ENCODE measurements around the gene CAMK2G.

The CAMK2G gene

DNA sequence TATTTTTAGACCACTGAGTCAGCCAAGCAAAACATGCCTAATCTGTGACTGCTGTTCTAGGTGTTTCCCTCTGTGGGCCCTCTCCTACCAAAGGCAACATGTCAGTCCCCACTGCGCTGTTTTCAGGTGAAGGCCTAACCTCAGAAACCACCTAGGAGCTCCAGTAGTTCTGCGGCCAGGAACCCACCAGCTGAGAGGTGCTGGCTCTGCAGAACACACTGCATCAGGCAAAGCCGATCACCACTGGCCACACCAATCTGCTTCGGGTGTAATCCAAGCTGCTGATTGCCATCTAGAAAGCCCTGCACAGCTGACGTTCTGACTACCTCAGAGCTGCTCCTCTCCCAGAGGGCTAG is 14.9 kb downstream of the CAMK2G start:
- peak; percentile 37 for DNase-seq

DNA sequence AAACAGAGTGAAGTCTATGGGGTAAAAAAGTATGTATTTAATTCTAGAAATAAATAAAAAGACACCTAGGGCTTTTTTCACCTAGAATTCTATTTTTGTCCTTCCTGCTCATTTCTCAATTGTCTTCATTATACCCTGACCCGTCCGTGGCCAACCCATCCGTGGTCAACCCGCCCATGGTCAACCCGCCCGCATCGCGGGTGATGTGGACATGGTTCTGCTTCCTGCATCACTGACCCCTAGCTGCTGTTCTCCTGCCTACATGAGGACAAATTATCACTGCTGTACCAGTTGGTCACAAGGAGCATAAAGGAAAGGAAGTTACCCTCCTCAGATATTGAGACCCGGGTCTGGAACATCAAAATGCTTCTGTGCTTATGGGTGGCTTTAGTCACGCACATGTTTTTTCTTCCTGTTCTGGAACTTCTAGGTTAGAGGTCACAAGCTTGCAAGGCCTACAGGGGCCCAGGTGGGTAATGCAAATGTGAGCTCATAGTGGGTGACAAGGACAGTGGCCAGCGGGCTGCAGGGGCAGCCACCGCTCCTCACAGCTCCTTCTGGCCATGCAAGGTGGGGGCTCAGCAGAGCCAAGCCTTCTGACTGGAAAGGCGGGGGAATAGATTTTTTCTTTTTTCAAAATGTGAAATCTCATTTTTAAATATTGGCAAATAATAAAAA is 15.5 kb downstream of the CAMK2G start:
- no peak for DNase-seq

DNA sequence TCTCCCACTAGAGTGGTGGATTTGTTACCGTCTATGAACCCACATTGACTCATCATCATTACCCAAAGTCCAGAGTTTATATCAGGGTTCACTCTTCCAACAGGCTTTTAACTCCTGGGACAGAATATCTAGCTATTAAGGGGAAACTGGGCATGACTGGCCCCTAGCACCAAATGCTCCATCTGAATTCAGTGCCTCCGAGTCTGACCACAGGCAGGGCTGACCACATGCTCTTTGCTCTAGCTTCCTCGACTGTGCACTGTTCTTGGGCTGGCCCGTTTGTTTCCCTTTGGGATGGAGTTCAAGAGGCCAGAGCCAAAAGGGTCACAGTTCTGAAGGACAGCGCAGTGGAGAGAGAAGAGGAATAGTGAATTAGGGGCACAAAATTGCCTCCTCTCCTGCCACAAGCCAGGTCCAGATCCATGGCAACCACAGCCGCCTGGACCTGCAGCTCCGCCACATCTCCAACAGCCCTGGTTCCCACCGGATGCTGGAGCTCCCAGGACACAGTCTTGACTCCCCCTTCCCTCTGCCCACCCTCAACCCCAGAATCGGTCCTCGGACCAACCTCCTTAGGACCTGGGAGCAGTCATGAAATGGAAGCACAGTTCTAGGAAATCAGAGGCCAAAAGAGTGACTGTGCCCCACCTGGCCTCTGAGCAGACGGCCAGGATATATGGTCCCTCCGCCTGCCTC is 16.2 kb downstream of the CAMK2G start:
- DNase-seq: no peak

GRCh38 chr10:73857446-73857845 is 16.9 kb downstream of the CAMK2G start:
- DNase-seq: peak; percentile 45

GRCh38 chr10:73856261-73856660 is 18.1 kb downstream of the CAMK2G start:
- no peak for DNase-seq

DNA sequence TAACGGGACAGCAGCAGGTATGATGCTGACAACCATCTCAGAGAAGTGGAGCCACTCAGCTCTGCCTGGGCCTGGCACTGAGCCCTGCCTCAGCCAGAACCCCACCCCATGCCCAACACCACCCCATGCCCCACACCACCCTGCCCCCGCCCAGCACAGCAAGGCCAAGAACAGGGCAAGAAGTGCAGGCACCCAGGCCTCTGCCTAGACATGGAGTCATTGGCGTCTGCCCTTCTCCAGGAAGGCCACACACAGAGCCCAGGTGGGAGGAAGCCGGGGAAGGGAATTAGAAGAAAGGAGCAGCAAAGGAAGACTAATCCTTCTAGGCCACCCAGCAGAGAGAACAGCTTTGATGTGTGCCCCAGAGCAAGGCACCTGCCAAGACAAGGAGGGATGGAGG is 18.9 kb downstream of the CAMK2G start:
- DNase-seq: no peak

DNA sequence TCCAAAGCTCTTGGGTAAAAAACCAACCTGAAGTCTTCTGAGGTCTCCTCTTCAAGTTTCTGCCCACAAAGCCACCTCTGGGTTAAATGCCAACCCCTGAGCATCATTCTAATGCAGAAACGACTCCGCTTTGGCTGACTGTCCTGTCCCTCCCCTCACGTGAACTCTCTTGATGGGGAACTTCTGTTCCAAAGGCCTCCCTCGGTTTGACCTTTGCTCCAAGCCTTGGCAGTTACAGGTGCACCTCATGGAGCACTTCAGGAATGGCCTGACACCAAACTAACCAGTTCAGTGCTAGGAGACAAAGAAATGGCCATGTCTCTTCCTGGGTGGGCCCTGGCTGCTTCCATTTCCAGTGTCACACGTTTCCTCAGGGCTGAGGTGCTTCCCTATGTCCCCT is 20.0 kb downstream of the CAMK2G start:
- DNase-seq: no peak

DNA sequence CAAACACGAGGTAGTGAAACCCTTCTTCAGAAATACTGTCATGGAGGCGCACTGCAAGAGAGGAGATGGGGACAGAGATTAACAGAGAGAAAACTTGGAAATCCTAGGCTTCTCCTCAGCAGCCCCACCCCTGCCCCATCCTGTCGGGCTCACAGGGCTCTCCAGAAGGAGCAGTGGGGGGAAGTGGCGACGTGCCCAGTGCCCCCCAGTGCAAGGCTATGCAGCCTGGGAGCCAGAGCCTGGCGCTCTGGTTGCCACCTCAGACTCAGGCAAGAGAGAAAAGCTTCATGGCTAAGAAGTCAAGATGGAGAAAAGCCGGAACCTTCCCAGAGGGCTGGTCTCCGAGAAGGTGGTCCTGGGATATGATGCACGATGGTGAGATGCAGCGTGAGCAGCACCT is 21.2 kb downstream of the CAMK2G start:
- no peak for DNase-seq

- DNase-seq: no peak
Observed at GRCh38 chr10:73850863-73851461, 23.4 kb downstream of the CAMK2G start.

GRCh38 chr10:73850211-73850610 is 24.1 kb downstream of the CAMK2G start:
- DNase-seq: no peak

GRCh38 chr10:73848821-73849489 is 25.4 kb downstream of the CAMK2G start:
- DNase-seq: peak; percentile 93

DNA sequence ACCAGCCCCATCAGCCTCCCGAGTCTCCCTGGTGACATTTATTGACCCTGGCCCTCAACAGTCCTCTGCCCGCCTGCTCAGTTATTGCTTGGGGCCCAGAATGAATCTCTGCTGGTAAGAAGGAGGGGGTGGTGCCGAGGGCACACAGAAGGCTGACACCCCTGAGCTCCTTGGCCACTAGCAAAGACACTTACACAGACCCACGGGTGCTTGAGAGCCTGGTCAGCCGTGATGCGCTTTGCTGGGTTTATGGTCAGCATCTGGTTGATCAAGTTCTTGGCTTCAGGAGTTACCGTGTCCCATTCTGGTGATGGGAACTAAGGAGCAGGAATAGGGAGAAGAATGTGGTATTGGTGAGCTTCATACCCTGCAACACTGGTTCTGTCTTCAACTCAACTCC is 27.3 kb downstream of the CAMK2G start:
- no peak for DNase-seq

DNA sequence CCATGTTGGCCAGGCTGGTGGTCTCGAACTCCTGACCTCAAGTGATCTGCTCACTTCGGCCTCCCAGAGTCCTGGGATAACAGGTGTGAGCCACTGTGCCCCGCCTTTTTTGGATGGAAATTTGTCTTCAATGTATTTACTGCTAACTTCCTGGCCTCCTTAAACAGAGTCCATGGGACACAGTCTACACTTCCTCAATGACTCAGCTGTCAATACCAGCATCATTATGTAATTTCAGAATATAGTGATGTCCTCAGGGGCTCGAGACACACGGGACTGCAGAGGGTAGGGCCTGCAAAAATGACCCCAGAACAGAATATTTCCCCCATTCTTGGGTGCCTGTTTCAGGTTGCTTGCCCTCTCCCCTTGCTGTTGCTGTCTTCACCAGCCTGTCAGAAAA is 31.1 kb downstream of the CAMK2G start:
- no peak for DNase-seq

GRCh38 chr10:73842349-73842748 is 32.0 kb downstream of the CAMK2G start:
- DNase-seq: no peak

DNA sequence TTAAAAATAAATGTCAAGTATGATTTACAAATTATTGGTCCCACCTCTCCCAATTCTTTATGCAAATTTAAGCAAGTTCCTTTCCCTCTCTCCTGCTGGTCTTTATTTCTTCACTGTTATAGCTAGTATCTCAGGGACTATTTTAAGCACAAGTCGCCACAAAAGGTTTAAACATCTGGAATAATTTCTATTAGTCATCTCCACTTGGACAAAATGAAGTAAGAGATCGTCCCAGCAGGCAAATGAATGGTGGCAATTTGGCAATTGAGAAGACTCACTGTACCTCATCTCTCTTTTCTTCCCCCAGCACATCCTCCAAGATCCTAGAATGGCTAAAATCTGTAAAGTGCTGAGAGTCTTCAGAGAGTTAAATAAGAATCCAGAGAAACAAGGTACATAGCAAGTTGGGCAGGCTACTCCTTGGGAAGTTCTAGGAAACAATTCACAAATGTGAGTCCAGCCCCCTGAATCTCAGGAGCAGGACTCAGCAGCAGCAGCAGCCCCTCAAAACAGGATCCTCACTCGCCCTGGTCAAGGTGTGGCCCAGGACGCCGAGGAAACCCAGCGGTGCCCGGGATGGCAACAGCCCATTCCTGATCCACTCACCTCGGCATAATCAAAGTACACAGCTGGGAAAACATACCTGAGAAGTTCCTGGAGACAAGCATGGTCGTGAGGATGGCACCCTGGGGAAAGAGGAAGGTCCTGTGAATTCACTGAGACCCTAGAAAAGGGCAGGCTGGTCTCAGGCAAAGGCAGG is 32.6 kb downstream of the CAMK2G start:
- no peak for DNase-seq

GRCh38 chr10:73841061-73841421 is 33.3 kb downstream of the CAMK2G start:
- no peak for DNase-seq

GRCh38 chr10:73840403-73841060 is 33.8 kb downstream of the CAMK2G start:
- no peak for DNase-seq

DNA sequence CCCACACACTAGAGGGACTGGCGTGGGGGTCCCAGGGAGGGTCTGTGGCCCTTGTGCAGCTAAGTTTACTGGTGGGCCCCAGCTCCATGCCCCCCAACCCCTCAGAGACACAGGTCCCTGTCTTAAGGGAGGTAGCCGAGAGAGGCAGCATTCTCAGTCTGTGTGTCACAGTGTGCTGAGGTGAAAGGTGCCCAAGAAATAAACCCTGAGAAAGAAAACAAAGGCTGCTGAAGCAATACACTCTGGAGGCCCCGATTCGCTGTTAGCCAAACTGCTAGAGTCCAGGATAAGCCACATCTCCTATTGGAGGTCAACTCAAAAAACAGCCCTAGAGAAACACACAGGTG is 34.3 kb downstream of the CAMK2G start:
- DNase-seq: no peak

DNA sequence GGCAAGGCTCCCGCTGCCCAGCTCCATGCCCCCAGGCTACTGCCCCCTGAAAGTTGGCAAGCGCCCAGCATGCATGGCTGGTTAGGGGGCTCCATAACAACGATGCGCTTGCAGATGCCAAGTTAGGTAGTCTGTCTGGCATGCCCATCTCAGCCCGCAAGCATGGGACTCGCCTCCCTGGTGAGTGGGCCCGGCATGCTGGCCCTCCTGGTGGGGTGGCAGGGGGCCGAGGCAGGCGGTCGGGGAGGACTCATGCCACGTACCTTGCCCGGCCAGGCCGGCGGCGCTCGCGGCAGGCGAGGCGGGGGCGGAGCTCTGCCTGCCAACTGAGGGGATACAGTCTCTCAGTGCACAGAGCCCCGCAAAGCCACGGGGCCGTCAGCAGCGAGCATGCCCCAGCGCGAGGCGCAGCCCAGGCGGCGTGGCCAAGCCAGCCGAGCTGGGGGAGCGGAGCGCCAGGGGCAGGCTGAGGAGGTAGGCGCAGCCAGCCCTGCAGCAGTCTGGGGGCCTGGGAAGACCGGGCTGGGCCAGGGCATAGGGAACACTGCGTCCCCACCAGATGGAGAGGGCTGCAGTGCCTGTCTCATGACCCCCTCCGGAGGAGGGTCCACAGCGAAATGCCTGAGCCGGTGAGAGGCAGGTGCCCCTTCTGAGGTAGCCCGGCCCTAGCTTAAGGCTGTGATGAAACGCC is 34.9 kb downstream of the CAMK2G start:
- DNase-seq: no peak

- no peak for DNase-seq
Observed at GRCh38 chr10:73838827-73839226, 35.5 kb downstream of the CAMK2G start.

- DNase-seq: no peak
Observed at GRCh38 chr10:73838008-73838567, 36.3 kb downstream of the CAMK2G start.

- DNase-seq: no peak
Observed at GRCh38 chr10:73837072-73837471, 37.3 kb downstream of the CAMK2G start.

Data from stimulated activated CD4-positive, alpha-beta T cell treated with anti-CD3 and anti-CD28 coated beads, Interleukin-15, amount 100 ng/mL, for 24 hours (primary cell).